Stimulated activated CD4-positive, alpha-beta T cell treated with anti-CD3 and anti-CD28 coated beads, Interleukin-1b, Interleukin-23, amount 100 ng/mL, for 24 hours (primary cell): ENCODE results near the gene ADARB2.
"Not testable (repeated sequence)": the region's sequence is repeated elsewhere in the genome, so short reads cannot be mapped to it uniquely, and the experiment has no call there.

ENCODE experiments used
- DNase-seq, 4 experiments: peaks; one replicate each; pipeline ENCODE4 v3.0.0-alpha.2; 2020; ENCODE audit warnings: low read depth in 4 of 4, low spot score in 1 of 4

ADARB2 gene

GRCh38 chr10:1247598-1248261, 489.6 kb downstream of the ADARB2 start:
- no peak for DNase-seq

- DNase-seq: no peak
These were observed 492.8 kb downstream of the ADARB2 start for GRCh38 chr10:1244493-1244892.

- no peak for DNase-seq
These were observed 493.7 kb downstream of the ADARB2 start for GRCh38 chr10:1243486-1244234.

- DNase-seq: no peak
These were observed 494.4 kb downstream of the ADARB2 start for GRCh38 chr10:1242975-1243374.

- DNase-seq: no peak
These were observed 495.1 kb downstream of the ADARB2 start for GRCh38 chr10:1241973-1242935.

GRCh38 chr10:1241322-1241890, 495.9 kb downstream of the ADARB2 start:
- DNase-seq: no peak

GRCh38 chr10:1240341-1240775, 497.0 kb downstream of the ADARB2 start:
- DNase-seq: no peak

- no peak for DNase-seq
These were observed 504.3 kb downstream of the ADARB2 start for GRCh38 chr10:1233031-1233430.

- no peak for DNase-seq
These were observed 505.0 kb downstream of the ADARB2 start for GRCh38 chr10:1232164-1232911.

GRCh38 chr10:1230592-1231275, 506.6 kb downstream of the ADARB2 start:
- no peak for DNase-seq

GRCh38 chr10:1230138-1230537, 507.2 kb downstream of the ADARB2 start:
- no peak for DNase-seq

GRCh38 chr10:1229574-1229973, 507.8 kb downstream of the ADARB2 start:
- DNase-seq: no peak

GRCh38 chr10:1229116-1229515, 508.2 kb downstream of the ADARB2 start:
- DNase-seq: no peak

- DNase-seq: no peak
These were observed 508.8 kb downstream of the ADARB2 start for GRCh38 chr10:1228467-1228975.

GRCh38 chr10:1227510-1228402, 509.6 kb downstream of the ADARB2 start:
- DNase-seq: no peak

GRCh38 chr10:1226907-1227306, 510.4 kb downstream of the ADARB2 start:
- DNase-seq: not testable (repeated sequence)

GRCh38 chr10:1219874-1220273, 517.5 kb downstream of the ADARB2 start:
- not testable (repeated sequence) for DNase-seq

- DNase-seq: no peak
These were observed 519.7 kb downstream of the ADARB2 start for GRCh38 chr10:1217661-1218060.

GRCh38 chr10:1217237-1217587, 520.1 kb downstream of the ADARB2 start:
- no peak for DNase-seq
